PC-9 (cell line): ENCODE data around the gene OAS2. TPM values are rescaled to one million over a fixed set of nuclear protein-coding genes. Genes with fewer than 3 reads are reported as not detected.

ENCODE experiments used
- BruUV-seq: library from RNA; stranded (reverse); fragments of 400-500 nt; replicated peaks from 2 replicates; lab custom pipeline; 2021; lab: Mats Ljungman, UMichigan
- CTCF ChIA-PET: fragments of 300-600 bp; sonication (Branson Sonifier 250); formaldehyde crosslinking; loops from one replicate; lab custom pipeline; 2022; ENCODE audit warnings: antibody characterized with exemption; lab: Charles Lee
- POLR2A ChIA-PET: fragments of 300-600 bp; sonication (Branson Sonifier 250); formaldehyde crosslinking; loops from one replicate; lab custom pipeline; 2022; ENCODE audit warnings: antibody characterized with exemption; ENCODE audit not compliant: unreplicated experiment; lab: Charles Lee
- DNase-seq, 2 experiments: peaks; one replicate each; pipeline versions ENCODE4 v3.0.0 to v3.0.0-alpha.2; 2015 to 2022; ENCODE audit warnings: mixed read lengths in 1 of 2
- H2AFZ ChIP-seq: fragments of 200-600 bp; sonication (generic); 2 replicates; pipeline ENCODE4 v1.8.1; 2017; ENCODE audit warnings: antibody characterized with exemption
- H3F3A ChIP-seq: fragments of 200-600 bp; sonication (generic); 2 replicates; pipeline ENCODE4 v1.8.1; 2017; ENCODE audit warnings: antibody characterized with exemption, mild to moderate bottlenecking, low read depth; ENCODE audit not compliant: insufficient read depth
- H3K27ac ChIP-seq: fragments of 200-600 bp; sonication (generic); 2 replicates; pipeline ENCODE4 v1.6.1; 2016; ENCODE audit warnings: mixed run types
- H3K27me3 ChIP-seq: fragments of 200-600 bp; sonication (generic); 2 replicates; pipeline ENCODE4 v1.6.1; 2016; ENCODE audit warnings: low read depth, mixed run types; ENCODE audit not compliant: insufficient read depth
- H3K36me3 ChIP-seq: fragments of 200-600 bp; sonication (generic); 2 replicates; pipeline ENCODE4 v1.6.1; 2016; ENCODE audit warnings: low read depth, mixed run types
- H3K4me1 ChIP-seq: fragments of 200-600 bp; sonication (generic); replicated peaks from 2 replicates; pipeline ENCODE4 v1.6.1; 2016; ENCODE audit warnings: mixed run types; ENCODE audit not compliant: insufficient read depth
- H3K4me2 ChIP-seq: fragments of 200-600 bp; sonication (generic); 2 replicates; pipeline ENCODE4 v1.6.1; 2017; ENCODE audit warnings: mixed run types
- H3K4me3 ChIP-seq: fragments of 200-600 bp; sonication (generic); 2 replicates; pipeline ENCODE4 v1.6.1; 2016; ENCODE audit warnings: mixed run types
- H3K79me2 ChIP-seq: fragments of 200-600 bp; sonication (generic); 2 replicates; pipeline ENCODE4 v1.6.1; 2017; ENCODE audit warnings: low read depth, mixed run types
- H3K9me2 ChIP-seq: fragments of 200-600 bp; sonication (generic); 2 replicates; pipeline ENCODE4 v1.8.1; 2017; ENCODE audit warnings: mild to moderate bottlenecking; ENCODE audit not compliant: insufficient read depth
- H3K9me3 ChIP-seq: fragments of 200-600 bp; sonication (generic); 2 replicates; pipeline ENCODE4 v1.8.1; 2016; ENCODE audit warnings: low read depth; ENCODE audit not compliant: insufficient read depth
- H4K20me1 ChIP-seq: fragments of 200-600 bp; sonication (generic); 2 replicates; pipeline ENCODE4 v1.8.1; 2017; ENCODE audit not compliant: insufficient read depth
- CTCF ChIP-seq: fragments of 200-600 bp; sonication (generic); conservative IDR thresholded peaks from 2 replicates; pipeline ENCODE4 v1.6.1; 2017; ENCODE audit warnings: mixed run types, antibody characterized with exemption, mild to moderate bottlenecking, moderate library complexity
- EZH2 ChIP-seq: fragments of 200-600 bp; sonication (generic); IDR thresholded peaks from 2 replicates; pipeline ENCODE4 v1.8.0; 2017; ENCODE audit warnings: antibody characterized with exemption, low read depth
- intact Hi-C: fragments of 100-400 bp; cut with micrococcal nuclease; formaldehyde crosslinking; loops from one replicate; pipeline ENCODE4 v1.10.0; 2022; ENCODE audit not compliant: unreplicated experiment
- total RNA-seq: library from RNA; stranded (reverse); gene quantifications from 2 replicates; pipeline ENCODE4 v1.2.3, GENCODE V29; 2021

Gene OAS2
- total RNA-seq, 1 experiment from 2014 or later = 0.98 TPM

DNA sequence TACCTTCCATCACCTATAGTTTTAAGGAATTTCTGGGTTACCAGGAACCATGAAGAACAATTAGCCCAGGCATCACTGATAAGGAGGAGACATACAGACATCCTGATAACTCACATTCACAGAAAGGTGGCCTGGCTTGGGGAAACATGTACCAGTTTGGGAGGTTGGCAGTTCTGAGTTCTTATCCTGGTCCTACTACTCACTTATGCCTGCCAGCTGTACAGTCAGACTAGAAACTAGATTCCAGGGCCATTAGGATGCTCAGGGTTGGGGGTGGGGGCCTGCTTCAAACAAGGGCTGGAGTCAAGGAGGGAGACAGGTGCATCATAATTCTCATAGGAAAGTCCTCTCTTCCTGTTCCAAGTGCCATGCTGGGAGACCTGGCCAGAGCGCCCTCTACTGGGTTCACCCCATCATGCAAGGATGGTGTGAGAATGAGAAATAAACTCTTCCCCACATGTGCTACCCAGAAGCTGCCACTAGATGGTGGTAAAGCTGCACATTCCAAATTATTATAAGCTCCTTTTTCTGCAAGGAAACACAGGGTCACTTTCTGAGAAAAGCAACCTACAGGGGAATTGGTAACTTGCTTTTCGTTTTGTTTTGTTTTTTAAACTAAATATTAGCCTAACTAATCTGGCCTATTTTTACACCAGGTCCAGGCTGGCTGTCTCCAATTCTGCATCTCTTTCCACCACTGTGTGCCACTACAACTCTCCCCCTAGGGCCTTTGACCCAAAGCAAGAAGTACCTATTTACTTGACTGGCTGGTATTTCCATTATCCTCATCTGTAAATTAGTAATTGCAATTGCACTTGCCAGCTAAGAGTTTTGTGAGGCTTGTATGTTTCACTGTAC lies 14.5 kb downstream of the OAS2 start:
- no peaks in the 10 kb centered on the region for H3K79me2 ChIP-seq
- BruUV-seq = no TSS peak
- intact Hi-C loops = loop anchor here (1.0 to 10.0 kb wide), 6 partner anchors 39 to 920 kb away; partner anchors contain the start of gene OAS1

DNA sequence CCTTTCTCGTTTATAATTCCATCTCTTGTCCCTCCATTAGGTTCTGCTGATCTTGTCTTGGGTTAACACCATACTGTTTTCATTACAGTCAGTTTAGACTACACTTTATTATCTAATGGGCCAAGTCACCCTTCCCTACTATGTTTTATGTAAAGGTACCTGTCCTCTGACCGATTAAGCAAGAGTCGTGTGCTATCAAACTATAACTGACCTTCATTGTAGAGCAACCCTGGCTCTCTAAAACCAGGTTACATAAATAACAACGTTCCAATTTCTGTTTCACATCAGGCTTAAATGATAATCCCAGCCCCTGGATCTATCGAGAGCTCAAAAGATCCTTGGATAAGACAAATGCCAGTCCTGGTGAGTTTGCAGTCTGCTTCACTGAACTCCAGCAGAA lies 16.7 kb downstream of the OAS2 start:
- H3F3A ChIP-seq = no peaks in the 10 kb centered on the region

More for the DNA sequence above, 14.5 kb downstream of the OAS2 start:
- Histone ChIP-seq H4K20me1 (no peaks in the 10 kb centered on the region), H3K9me3 (no peaks in the 10 kb centered on the region), H3K36me3 (no peaks in the 10 kb centered on the region), H3K27ac (no peak overlapping the region), H3K27me3 (peaks cover 10% of the 10 kb centered on the region; the same call in 1 of the 2 replicates), H3F3A (no peaks in the 10 kb centered on the region), H3K4me2 (no peak overlapping the region), H3K4me1 (no peaks in the 10 kb centered on the region), H2AFZ (no peak overlapping the region), H3K4me3 (no peak overlapping the region), H3K9me2 (no peaks in the 10 kb centered on the region)
- ChIA-PET POLR2A (interaction anchor here (0.7 kb wide), 2 partner anchors 192 to 1491 kb away, joined by 3 read pairs; no protein-coding TSS in a partner anchor), CTCF (interaction anchor here (0.6 to 1.9 kb wide), 13 partner anchors 11 to 868 kb away, joined by 3 to 10 read pairs (median 6); partner anchors contain the start of gene OAS2)
- no peak for TF ChIP-seq EZH2
- peak; percentile 97 for TF ChIP-seq CTCF
- peak; percentile 48 to 56 for DNase-seq

More for the DNA sequence above, 16.7 kb downstream of the OAS2 start:
- no peak overlapping the region for H3K4me2 ChIP-seq
- ChIA-PET POLR2A (no interaction called here), CTCF (interaction anchor here (0.5 kb wide), 1 partner anchor 461 kb away, joined by 4 read pairs; no protein-coding TSS in a partner anchor)
- H3K79me2 ChIP-seq = no peaks in the 10 kb centered on the region
- H4K20me1 ChIP-seq = no peaks in the 10 kb centered on the region
- intact Hi-C loops = loop anchor here (10.0 kb wide), 1 partner anchor 90 kb away; the partner anchor contains the start of gene OAS1
- H3K27ac ChIP-seq = no peak overlapping the region
- peaks cover 17% of the 10 kb centered on the region; the same call in 1 of the 2 replicates for H3K27me3 ChIP-seq
- H3K4me3 ChIP-seq = no peak overlapping the region
- no peak overlapping the region for H2AFZ ChIP-seq
- TF ChIP-seq EZH2 (no peak), CTCF (no peak)
- BruUV-seq = no TSS peak
- no peaks in the 10 kb centered on the region; the same call in 1 of the 2 replicates for H3K9me2 ChIP-seq
- H3K36me3 ChIP-seq = no peaks in the 10 kb centered on the region
- H3K9me3 ChIP-seq = no peaks in the 10 kb centered on the region
- no peaks in the 10 kb centered on the region for H3K4me1 ChIP-seq
- DNase-seq = no peak
